LNCaP clone FGC (cell line): Measurements from ENCODE around the gene NEDD4L.
"Not testable (repeated sequence)": the region's sequence is repeated elsewhere in the genome, so short reads cannot be mapped to it uniquely, and the experiment has no call there.

Experiments used
- DNase-seq: peaks from one replicate; pipeline ENCODE4 v3.0.0-alpha.2; 2011; ENCODE audit warnings: low read depth
- H3K4me3 ChIP-seq: 2 replicates; pipeline ENCODE4 v1.5.1; 2011; ENCODE audit warnings: mild to moderate bottlenecking, low read depth, low read length, control low read depth
- CTCF ChIP-seq: IDR thresholded peaks from 2 replicates; pipeline ENCODE4 v1.5.1; 2012; ENCODE audit warnings: mild to moderate bottlenecking; ENCODE audit not compliant: control insufficient read depth, insufficient read depth; ENCODE audit errors: extremely low read depth

The NEDD4L gene

GRCh38 chr18:58426611-58427010 lies 382.6 kb downstream of the NEDD4L start:
- no peak overlapping the region for H3K4me3 ChIP-seq
- no peak for TF ChIP-seq CTCF
- no peak for DNase-seq

GRCh38 chr18:58427321-58427720 lies 383.3 kb downstream of the NEDD4L start:
- no peak overlapping the region for H3K4me3 ChIP-seq
- DNase-seq = no peak
- TF ChIP-seq CTCF = no peak

GRCh38 chr18:58429442-58429841 lies 385.4 kb downstream of the NEDD4L start:
- TF ChIP-seq CTCF = no peak
- no peak overlapping the region for H3K4me3 ChIP-seq
- DNase-seq = no peak

GRCh38 chr18:58431215-58431614 lies 387.2 kb downstream of the NEDD4L start:
- DNase-seq = no peak
- TF ChIP-seq CTCF = no peak

GRCh38 chr18:58432050-58432727 lies 388.2 kb downstream of the NEDD4L start:
- DNase-seq = no peak
- H3K4me3 ChIP-seq = no peak overlapping the region
- TF ChIP-seq CTCF = no peak

More at GRCh38 chr18:58431215-58431614, 387.2 kb downstream of the NEDD4L start:
- H3K4me3 ChIP-seq = no peak overlapping the region

- DNase-seq, H3K4me3 ChIP-seq: not testable (repeated sequence)
Measured at GRCh38 chr18:58435221-58436005, 391.4 kb downstream of the NEDD4L start.

GRCh38 chr18:58438161-58438957 lies 394.3 kb downstream of the NEDD4L start:
- H3K4me3 ChIP-seq = no peak overlapping the region
- no peak for DNase-seq
- no peak for TF ChIP-seq CTCF
